ENCODE data around the gene SOX4.
A peak's percentile ranks its signal among the peaks of the same experiment; 100 is the strongest.

The SOX4 gene

DNA sequence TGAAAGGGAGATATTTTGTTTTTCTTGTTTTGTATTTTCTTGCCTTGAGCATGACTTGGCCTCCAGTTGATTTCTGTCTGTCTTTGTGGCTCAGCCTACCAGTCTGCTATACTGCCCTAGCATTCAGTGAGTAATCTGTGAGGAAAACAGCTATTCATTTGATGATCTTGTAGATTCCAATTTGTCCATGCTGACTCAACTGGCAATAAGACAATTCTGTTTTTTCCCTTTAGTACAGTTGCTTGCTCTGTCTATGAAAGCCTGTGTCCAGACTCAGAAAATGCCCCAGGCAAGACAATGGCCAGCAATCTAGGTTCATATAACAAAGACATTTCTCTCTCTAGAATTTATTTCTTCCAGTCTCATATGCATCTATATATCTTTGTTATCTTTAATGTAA, 10.9 kb upstream of the SOX4 start:
- Histone ChIP-seq H3K4me1 (ENCODE audit: control insufficient read depth in 2 of 2, insufficient read depth in 2 of 2, low read length in 2 of 2) (peaks cover 0 to 9% of the 10 kb centered on the region in 2 donors), H3K27ac (ENCODE audit: low read depth in 2 of 2, low read length in 2 of 2) (no peak overlapping the region), H3K36me3 (ENCODE audit: control insufficient read depth in 2 of 2, insufficient read depth in 2 of 2, low read length in 2 of 2) (no peaks in the 10 kb centered on the region), H3K27me3 (ENCODE audit: control insufficient read depth in 2 of 2, insufficient read depth in 2 of 2, low read length in 2 of 2) (no peaks in the 10 kb centered on the region), H3K9ac (ENCODE audit: low read depth in 1 of 2, low read length in 2 of 2) (no peak overlapping the region), H3K9me3 (ENCODE audit: control insufficient read depth in 2 of 2, low read length in 2 of 2) (no peaks in the 10 kb centered on the region), H3K4me3 (ENCODE audit: low read length in 2 of 2) (no peak overlapping the region)

DNA sequence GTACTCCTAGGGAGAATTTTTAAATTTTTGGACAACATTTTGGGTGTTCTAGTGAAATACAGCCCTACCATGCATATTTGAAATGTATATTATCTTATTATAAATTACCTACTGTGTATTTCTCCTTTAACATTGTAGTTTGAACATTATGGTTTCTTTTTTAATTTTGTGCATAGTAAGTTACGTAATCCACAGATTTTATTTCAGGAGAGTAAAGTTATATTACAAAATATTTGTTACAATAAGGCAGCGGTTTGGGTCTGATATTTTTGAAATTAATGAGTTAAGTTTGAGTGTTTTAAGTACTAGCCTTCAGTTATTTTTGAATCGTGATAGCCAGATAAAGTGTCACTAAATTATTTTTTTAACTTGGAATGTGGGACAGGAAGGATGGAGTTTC, 7.3 kb upstream of the SOX4 start:
- Histone ChIP-seq H3K27me3 (ENCODE audit: control insufficient read depth in 2 of 2, insufficient read depth in 2 of 2, low read length in 2 of 2) (no peaks in the 10 kb centered on the region), H3K27ac (ENCODE audit: low read depth in 2 of 2, low read length in 2 of 2) (no peak overlapping the region), H3K36me3 (ENCODE audit: control insufficient read depth in 2 of 2, insufficient read depth in 2 of 2, low read length in 2 of 2) (no peaks in the 10 kb centered on the region), H3K4me3 (ENCODE audit: low read length in 2 of 2) (no peak overlapping the region), H3K4me1 (ENCODE audit: control insufficient read depth in 2 of 2, insufficient read depth in 2 of 2, low read length in 2 of 2) (peaks cover 10 to 13% of the 10 kb centered on the region in 2 donors), H3K9me3 (ENCODE audit: control insufficient read depth in 2 of 2, low read length in 2 of 2) (no peaks in the 10 kb centered on the region), H3K9ac (ENCODE audit: low read depth in 1 of 2, low read length in 2 of 2) (no peak overlapping the region)

- H3K9me3 ChIP-seq (ENCODE audit: control insufficient read depth in 2 of 2, low read length in 2 of 2), result no peaks in the 10 kb centered on the region
- H3K4me3 ChIP-seq (ENCODE audit: low read length in 2 of 2), result peak overlapping the region; percentile 89 to 94
- H3K27ac ChIP-seq (ENCODE audit: low read depth in 2 of 2, low read length in 2 of 2), result peak overlapping the region; percentile 93 to 97
- H3K9ac ChIP-seq (ENCODE audit: low read depth in 1 of 2, low read length in 2 of 2), result peak overlapping the region; percentile 88 to 89
- no peaks in the 10 kb centered on the region for H3K36me3 ChIP-seq (ENCODE audit: control insufficient read depth in 2 of 2, insufficient read depth in 2 of 2, low read length in 2 of 2)
- peaks cover 10 to 13% of the 10 kb centered on the region in 2 donors for H3K4me1 ChIP-seq (ENCODE audit: control insufficient read depth in 2 of 2, insufficient read depth in 2 of 2, low read length in 2 of 2)
- no peaks in the 10 kb centered on the region for H3K27me3 ChIP-seq (ENCODE audit: control insufficient read depth in 2 of 2, insufficient read depth in 2 of 2, low read length in 2 of 2)
Observed at GRCh38 chr6:21586740-21587178, 6.8 kb upstream of the SOX4 start.

DNA sequence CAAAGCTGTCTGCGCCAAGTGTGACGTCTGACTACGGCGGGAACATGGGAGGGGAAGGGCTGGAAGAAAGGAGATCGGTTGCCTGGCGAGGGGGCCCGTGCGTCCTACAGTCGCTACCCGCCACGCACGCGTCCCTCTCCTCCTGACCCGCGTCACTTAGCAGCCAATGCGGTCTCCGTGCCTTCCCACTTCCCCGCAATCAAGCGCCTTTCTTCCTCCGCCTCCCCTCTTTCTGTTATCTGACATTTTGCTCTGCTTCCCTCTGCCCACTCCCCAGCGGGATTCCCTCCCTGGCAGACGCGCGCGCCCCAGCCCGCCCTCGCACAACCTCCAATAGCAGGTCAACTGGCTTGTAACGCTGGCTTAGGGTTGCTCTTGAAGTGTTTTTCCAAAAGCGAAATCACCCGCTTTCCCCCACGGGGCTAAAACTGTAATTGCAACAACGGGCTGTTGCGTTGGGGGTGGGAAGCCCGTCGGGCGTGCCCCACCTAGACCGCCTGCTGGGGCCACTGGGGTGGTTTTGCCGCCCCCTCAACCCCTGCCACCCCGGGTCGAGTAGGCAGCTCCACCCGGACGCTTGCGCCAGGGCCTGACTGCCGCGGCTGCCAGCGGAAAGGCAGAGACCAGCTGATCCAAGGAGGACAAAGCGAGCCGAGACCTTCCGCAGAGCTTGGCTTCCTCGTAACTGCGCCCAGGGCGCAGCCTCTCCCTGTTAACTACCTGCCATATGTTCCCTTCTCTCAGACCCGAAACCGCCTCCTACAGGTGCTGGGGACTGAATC, 6.2 kb upstream of the SOX4 start:
- Histone ChIP-seq H3K9me3 (ENCODE audit: control insufficient read depth in 2 of 2, low read length in 2 of 2) (no peaks in the 10 kb centered on the region), H3K27me3 (ENCODE audit: control insufficient read depth in 2 of 2, insufficient read depth in 2 of 2, low read length in 2 of 2) (no peaks in the 10 kb centered on the region), H3K9ac (ENCODE audit: low read depth in 1 of 2, low read length in 2 of 2) (peak overlapping the region; percentile 88 to 89), H3K36me3 (ENCODE audit: control insufficient read depth in 2 of 2, insufficient read depth in 2 of 2, low read length in 2 of 2) (no peaks in the 10 kb centered on the region), H3K27ac (ENCODE audit: low read depth in 2 of 2, low read length in 2 of 2) (peak overlapping the region; percentile 93 to 97), H3K4me3 (ENCODE audit: low read length in 2 of 2) (peak overlapping the region; percentile 89 to 94), H3K4me1 (ENCODE audit: control insufficient read depth in 2 of 2, insufficient read depth in 2 of 2, low read length in 2 of 2) (peaks cover 10 to 13% of the 10 kb centered on the region in 2 donors)

DNA sequence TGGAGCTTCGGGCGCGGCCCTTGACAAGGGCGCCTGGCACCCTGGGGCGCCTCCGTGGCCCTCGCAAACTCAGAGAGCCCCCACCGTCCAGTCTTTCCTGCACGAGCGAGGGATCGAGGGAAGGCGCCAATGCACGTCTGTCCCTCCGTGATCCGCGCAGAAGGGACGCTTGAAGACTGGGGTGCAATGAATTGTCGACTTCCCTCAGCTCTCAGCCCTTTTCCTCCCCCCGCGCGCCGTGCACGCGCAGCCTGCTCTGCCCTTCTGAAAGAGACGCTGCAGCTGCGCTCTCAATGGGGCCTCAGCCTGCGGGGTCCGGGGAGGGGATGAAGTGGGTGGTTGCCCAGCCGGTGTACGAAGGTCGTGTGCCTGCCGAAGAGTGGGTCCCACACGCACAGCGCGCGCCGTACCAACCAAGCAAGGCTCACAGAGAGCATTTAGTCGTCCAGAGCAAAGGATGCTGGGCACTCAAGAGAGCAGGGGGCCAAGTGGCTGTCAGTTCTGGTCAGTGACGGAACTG, 5.5 kb upstream of the SOX4 start:
- Histone ChIP-seq H3K9ac (ENCODE audit: low read depth in 1 of 2, low read length in 2 of 2) (peak overlapping the region; percentile 88 to 89), H3K27me3 (ENCODE audit: control insufficient read depth in 2 of 2, insufficient read depth in 2 of 2, low read length in 2 of 2) (no peaks in the 10 kb centered on the region), H3K36me3 (ENCODE audit: control insufficient read depth in 2 of 2, insufficient read depth in 2 of 2, low read length in 2 of 2) (no peaks in the 10 kb centered on the region), H3K4me3 (ENCODE audit: low read length in 2 of 2) (peak overlapping the region; percentile 89 to 94), H3K9me3 (ENCODE audit: control insufficient read depth in 2 of 2, low read length in 2 of 2) (no peaks in the 10 kb centered on the region), H3K27ac (ENCODE audit: low read depth in 2 of 2, low read length in 2 of 2) (peak overlapping the region; percentile 93 to 97), H3K4me1 (ENCODE audit: control insufficient read depth in 2 of 2, insufficient read depth in 2 of 2, low read length in 2 of 2) (peaks cover 13 to 17% of the 10 kb centered on the region in 2 donors)

- Histone ChIP-seq H3K9ac (ENCODE audit: low read depth in 1 of 2, low read length in 2 of 2) (peak overlapping the region; percentile 88 to 89), H3K27me3 (ENCODE audit: control insufficient read depth in 2 of 2, insufficient read depth in 2 of 2, low read length in 2 of 2) (no peaks in the 10 kb centered on the region), H3K27ac (ENCODE audit: low read depth in 2 of 2, low read length in 2 of 2) (peak overlapping the region; percentile 93 to 97), H3K36me3 (ENCODE audit: control insufficient read depth in 2 of 2, insufficient read depth in 2 of 2, low read length in 2 of 2) (no peaks in the 10 kb centered on the region), H3K4me1 (ENCODE audit: control insufficient read depth in 2 of 2, insufficient read depth in 2 of 2, low read length in 2 of 2) (peaks cover 13 to 20% of the 10 kb centered on the region in 2 donors), H3K9me3 (ENCODE audit: control insufficient read depth in 2 of 2, low read length in 2 of 2) (no peaks in the 10 kb centered on the region), H3K4me3 (ENCODE audit: low read length in 2 of 2) (peak overlapping the region; percentile 89 to 94)
Observed at GRCh38 chr6:21588481-21589351, 4.8 kb upstream of the SOX4 start.

DNA sequence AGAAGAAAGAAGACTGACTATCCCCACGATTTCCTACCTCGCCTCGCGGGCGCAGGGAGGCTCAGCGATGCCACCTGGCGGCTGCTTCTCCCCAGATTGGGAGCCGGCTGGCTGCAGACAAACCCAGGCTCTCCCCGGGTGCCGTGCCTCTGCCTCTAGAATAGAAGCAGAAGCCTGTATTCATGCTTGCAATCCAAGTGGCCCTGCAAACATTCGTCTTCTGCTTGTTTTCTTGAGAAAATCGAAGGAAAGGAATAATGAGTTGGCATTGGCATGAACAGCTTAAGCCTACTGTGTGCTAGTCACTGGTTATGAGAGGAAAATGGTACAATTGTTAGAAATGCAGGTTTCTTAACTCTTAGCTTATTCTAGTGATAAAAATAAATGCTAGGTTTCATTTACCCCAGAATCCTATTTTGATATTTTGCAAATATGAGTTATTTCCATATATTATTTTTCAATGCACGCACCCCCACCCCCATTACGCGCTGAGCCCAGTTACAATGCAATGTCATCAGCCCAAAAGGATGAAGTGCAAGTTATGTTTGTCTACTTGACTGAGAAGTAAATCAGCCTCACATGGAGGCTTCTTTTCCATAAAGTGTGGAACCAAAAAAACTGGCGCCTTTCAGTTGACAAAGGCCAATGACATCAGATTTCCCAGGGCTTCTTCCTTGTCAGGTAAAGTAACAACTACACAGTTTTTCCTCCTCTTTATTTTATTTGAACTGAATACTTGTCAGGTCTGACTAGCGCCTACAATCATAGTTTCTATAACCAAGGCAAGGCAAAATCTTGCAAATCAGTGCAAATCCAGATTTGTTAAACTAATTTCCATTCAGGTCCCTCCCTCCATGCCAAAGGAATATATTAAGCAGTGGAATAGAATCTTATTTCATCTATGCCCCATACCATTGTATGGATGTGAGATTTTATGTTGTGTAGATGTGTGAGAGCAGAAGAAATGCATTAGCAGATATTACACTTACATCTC, 3.9 kb upstream of the SOX4 start:
- peak overlapping the region; percentile 88 to 89 for H3K9ac ChIP-seq (ENCODE audit: low read depth in 1 of 2, low read length in 2 of 2)
- peaks cover 13 to 20% of the 10 kb centered on the region in 2 donors for H3K4me1 ChIP-seq (ENCODE audit: control insufficient read depth in 2 of 2, insufficient read depth in 2 of 2, low read length in 2 of 2)
- H3K4me3 ChIP-seq (ENCODE audit: low read length in 2 of 2), result peak overlapping the region; percentile 89 to 94
- H3K27ac ChIP-seq (ENCODE audit: low read depth in 2 of 2, low read length in 2 of 2), result peak overlapping the region; percentile 93 to 97
- H3K9me3 ChIP-seq (ENCODE audit: control insufficient read depth in 2 of 2, low read length in 2 of 2), result no peaks in the 10 kb centered on the region
- no peaks in the 10 kb centered on the region for H3K36me3 ChIP-seq (ENCODE audit: control insufficient read depth in 2 of 2, insufficient read depth in 2 of 2, low read length in 2 of 2)
- H3K27me3 ChIP-seq (ENCODE audit: control insufficient read depth in 2 of 2, insufficient read depth in 2 of 2, low read length in 2 of 2), result no peaks in the 10 kb centered on the region

DNA sequence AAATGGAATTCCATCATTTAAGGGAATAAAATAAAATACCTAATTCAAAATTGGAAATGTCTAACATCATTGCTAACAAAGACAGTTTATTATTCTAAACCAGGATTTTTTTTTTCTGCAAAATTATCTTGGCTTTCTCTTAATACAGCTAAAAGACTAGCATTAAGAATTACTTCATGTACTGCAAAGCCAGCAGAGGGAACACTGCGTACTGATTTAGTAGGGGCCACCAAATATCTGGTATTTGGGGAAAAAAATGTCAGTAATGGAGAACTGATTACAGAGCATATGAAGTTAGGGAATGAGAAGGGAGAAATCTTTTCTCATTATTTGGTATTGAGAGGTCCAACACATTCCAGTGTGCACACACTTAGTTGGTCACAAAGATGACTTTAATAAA, 3.2 kb upstream of the SOX4 start:
- peaks cover 13 to 20% of the 10 kb centered on the region in 2 donors for H3K4me1 ChIP-seq (ENCODE audit: control insufficient read depth in 2 of 2, insufficient read depth in 2 of 2, low read length in 2 of 2)
- no peaks in the 10 kb centered on the region for H3K9me3 ChIP-seq (ENCODE audit: control insufficient read depth in 2 of 2, low read length in 2 of 2)
- H3K36me3 ChIP-seq (ENCODE audit: control insufficient read depth in 2 of 2, insufficient read depth in 2 of 2, low read length in 2 of 2), result no peaks in the 10 kb centered on the region
- no peaks in the 10 kb centered on the region for H3K27me3 ChIP-seq (ENCODE audit: control insufficient read depth in 2 of 2, insufficient read depth in 2 of 2, low read length in 2 of 2)
- H3K27ac ChIP-seq (ENCODE audit: low read depth in 2 of 2, low read length in 2 of 2), result no peak overlapping the region
- no peak overlapping the region for H3K4me3 ChIP-seq (ENCODE audit: low read length in 2 of 2)
- H3K9ac ChIP-seq (ENCODE audit: low read depth in 1 of 2, low read length in 2 of 2), result no peak overlapping the region

- Histone ChIP-seq H3K4me3 (ENCODE audit: low read length in 2 of 2) (no peak overlapping the region), H3K27me3 (ENCODE audit: control insufficient read depth in 2 of 2, insufficient read depth in 2 of 2, low read length in 2 of 2) (no peaks in the 10 kb centered on the region), H3K27ac (ENCODE audit: low read depth in 2 of 2, low read length in 2 of 2) (no peak overlapping the region)
Observed at GRCh38 chr6:21591446-21591845, 2.1 kb upstream of the SOX4 start.

More at GRCh38 chr6:21591446-21591845, 2.1 kb upstream of the SOX4 start:
- no peaks in the 10 kb centered on the region for H3K9me3 ChIP-seq (ENCODE audit: control insufficient read depth in 2 of 2, low read length in 2 of 2)
- H3K36me3 ChIP-seq (ENCODE audit: control insufficient read depth in 2 of 2, insufficient read depth in 2 of 2, low read length in 2 of 2), result no peaks in the 10 kb centered on the region
- no peak overlapping the region for H3K9ac ChIP-seq (ENCODE audit: low read depth in 1 of 2, low read length in 2 of 2)
- peaks cover 13 to 20% of the 10 kb centered on the region in 2 donors for H3K4me1 ChIP-seq (ENCODE audit: control insufficient read depth in 2 of 2, insufficient read depth in 2 of 2, low read length in 2 of 2)
